SK-N-SH (cell line): ENCODE results near the gene PWP1. TPM values are rescaled to one million over a fixed set of nuclear protein-coding genes. Genes with fewer than 3 reads are reported as not detected.

ENCODE experiments used
- CTCF ChIA-PET: fragments of 300-600, 350-600 bp; formaldehyde crosslinking; extraction: SDS; loops from one replicate; lab custom pipeline; 2021; lab: Yijun Ruan, JAX
- POLR2A ChIA-PET: fragments of 350-600 bp; sonication (Branson Sonifier 250); formaldehyde crosslinking; extraction: SDS; loops from one replicate; lab custom pipeline; 2020; ENCODE audit warnings: antibody characterized with exemption, inconsistent platforms; lab: Yijun Ruan, JAX
- DNase-seq: peaks from one replicate; pipeline ENCODE4 v3.0.0; 2012
- H2AFZ ChIP-seq: fragments of 200-600 bp; sonication (generic); 2 replicates; pipeline ENCODE4 v1.8.1; 2016; ENCODE audit warnings: antibody characterized with exemption, mild to moderate bottlenecking, low read depth
- H3F3A ChIP-seq: fragments of 200-600 bp; sonication (generic); replicated peaks from 2 replicates; pipeline ENCODE3; 2016; ENCODE audit warnings: antibody characterized with exemption, mild to moderate bottlenecking; ENCODE audit not compliant: insufficient read depth
- H3K27ac ChIP-seq, 2 experiments: fragments of 200-500 bp in 1 of 2; fragments of 200-600 bp in 1 of 2; sonication (Bioruptor generic) in 1 of 2; sonication (generic), shearing (Covaris generic) in 1 of 2; 2 replicates each; pipeline versions ENCODE4 v1.5.1 to v1.6.1; 2014 to 2016; ENCODE audit warnings: low read depth in 2 of 2, inconsistent platforms in 1 of 2, low read length in 1 of 2, mild to moderate bottlenecking in 1 of 2, mixed read lengths in 1 of 2
- H3K27me3 ChIP-seq: fragments of 200-600 bp; sonication (generic), shearing (Covaris generic); 2 replicates; pipeline ENCODE4 v1.6.1; 2016; ENCODE audit warnings: mixed run types; ENCODE audit not compliant: insufficient read depth
- H3K36me3 ChIP-seq, 2 experiments: fragments of 200-500 bp in 1 of 2; fragments of 200-600 bp in 1 of 2; sonication (Bioruptor generic) in 1 of 2; sonication (generic) in 1 of 2; replicated peaks in 1 of 2; 2 replicates each; pipeline versions ENCODE3 to v1.5.1; 2014 to 2016; ENCODE audit warnings: low read length in 1 of 2, mild to moderate bottlenecking in 1 of 2; ENCODE audit not compliant: insufficient read depth in 2 of 2, control insufficient read depth in 1 of 2
- H3K4me1 ChIP-seq, 2 experiments: fragments of 200-500 bp in 1 of 2; fragments of 200-600 bp in 1 of 2; sonication (Bioruptor generic) in 1 of 2; sonication (generic), shearing (Covaris generic) in 1 of 2; 2 replicates each; pipeline versions ENCODE4 v1.5.1 to v1.6.1; 2014 to 2016; ENCODE audit warnings: low read depth in 1 of 2, low read length in 1 of 2, mixed run types in 1 of 2; ENCODE audit not compliant: insufficient read depth in 2 of 2, control insufficient read depth in 1 of 2
- H3K4me2 ChIP-seq: fragments of 200-600 bp; sonication (generic), shearing (Covaris generic); 2 replicates; pipeline ENCODE4 v1.6.1; 2017; ENCODE audit warnings: mixed run types
- H3K4me3 ChIP-seq, 2 experiments: fragments of 200-500 bp in 1 of 2; fragments of 200-600 bp in 1 of 2; sonication (Bioruptor generic) in 1 of 2; sonication (generic), shearing (Covaris generic) in 1 of 2; 2 replicates each; pipeline versions ENCODE4 v1.5.1 to v1.8.1; 2014 to 2016; ENCODE audit warnings: low read depth in 2 of 2, inconsistent platforms in 1 of 2, low read length in 1 of 2, mild to moderate bottlenecking in 1 of 2, mixed read lengths in 1 of 2, moderate library complexity in 1 of 2
- H3K79me2 ChIP-seq: fragments of 200-600 bp; sonication (generic); 2 replicates; pipeline ENCODE4 v1.8.1; 2017; ENCODE audit warnings: mild to moderate bottlenecking; ENCODE audit not compliant: insufficient read depth
- H3K9ac ChIP-seq: fragments of 200-600 bp; sonication (generic); 2 replicates; pipeline ENCODE4 v1.6.1; 2017; ENCODE audit warnings: mixed run types
- H3K9me2 ChIP-seq: fragments of 200-600 bp; sonication (generic); 2 replicates; pipeline ENCODE4 v1.6.1; 2017; ENCODE audit warnings: mixed run types
- H3K9me3 ChIP-seq: fragments of 200-600 bp; sonication (generic); 2 replicates; pipeline ENCODE4 v1.6.1; 2017; ENCODE audit warnings: mixed run types, mild to moderate bottlenecking, moderate library complexity
- H4K20me1 ChIP-seq: fragments of 200-600 bp; sonication (generic); 2 replicates; pipeline ENCODE4 v1.6.1; 2017; ENCODE audit warnings: mild to moderate bottlenecking, mixed run types; ENCODE audit not compliant: insufficient read depth
- CHD2 ChIP-seq: fragments of 150-350 bp; IDR thresholded peaks from 2 replicates; pipeline ENCODE4 v1.6.1; 2018; ENCODE audit warnings: low read length; ENCODE audit not compliant: partially characterized antibody
- EZH2phosphoT487 ChIP-seq: fragments of 200-600 bp; sonication (generic); IDR thresholded peaks from 2 replicates; pipeline ENCODE4 v1.6.1; 2017; ENCODE audit warnings: low read depth, mixed run types, mild to moderate bottlenecking, antibody characterized with exemption, moderate library complexity, borderline replicate concordance
- GATA2 ChIP-seq: sonication (generic); formaldehyde crosslinking; IDR thresholded peaks from 2 replicates; pipeline ENCODE4 v1.5.0; 2020; ENCODE audit warnings: mild to moderate bottlenecking, missing genetic modification reagents
- MXI1 ChIP-seq: IDR thresholded peaks from 2 replicates; pipeline ENCODE4 v1.6.1; 2012; ENCODE audit warnings: mild to moderate bottlenecking, low read depth, low read length, improper control_type of control experiment
- NRF1 ChIP-seq: IDR thresholded peaks from 2 replicates; pipeline ENCODE4 v1.6.1; 2012; ENCODE audit warnings: low read depth, mild to moderate bottlenecking, low read length
- POLR2AphosphoS5 ChIP-seq: IDR thresholded peaks from 2 replicates; pipeline ENCODE4 v1.6.1; 2012; ENCODE audit warnings: low read depth, low read length
- RCOR1 ChIP-seq: fragments of 150-350 bp; IDR thresholded peaks from 2 replicates; pipeline ENCODE4 v1.6.1; 2017; ENCODE audit warnings: antibody characterized with exemption, low read length
- RXRA ChIP-seq: IDR thresholded peaks from 2 replicates; pipeline ENCODE4 v1.4.0; 2012; ENCODE audit warnings: low read depth, mild to moderate bottlenecking, borderline replicate concordance
- SIN3A ChIP-seq: IDR thresholded peaks from 2 replicates; pipeline ENCODE4 v1.6.1; 2012; ENCODE audit warnings: low read depth, mild to moderate bottlenecking, low read length, moderate library complexity, borderline replicate concordance
- SMC3 ChIP-seq: IDR thresholded peaks from 2 replicates; pipeline ENCODE4 v1.6.1; 2012; ENCODE audit warnings: low read depth, low read length, improper control_type of control experiment
- TAF1 ChIP-seq: IDR thresholded peaks from 2 replicates; pipeline ENCODE4 v1.6.1; 2012; ENCODE audit warnings: low read depth, mild to moderate bottlenecking, low read length, moderate library complexity, borderline replicate concordance
- TEAD4 ChIP-seq: IDR thresholded peaks from 2 replicates; pipeline ENCODE4 v1.4.0; 2012; ENCODE audit warnings: mild to moderate bottlenecking, borderline replicate concordance; ENCODE audit not compliant: insufficient read depth
- YY1 ChIP-seq: IDR thresholded peaks from 2 replicates; pipeline ENCODE4 v1.4.0; 2012; ENCODE audit warnings: low read depth, mild to moderate bottlenecking
- WGBS: methylation state at CpG from one replicate; pipeline ENCODE4 v1.1.6; 2017; ENCODE audit warnings: low lambda C conversion rate; 5-methylcytosine and 5-hydroxymethylcytosine counted together
- polyA plus RNA-seq, 3 experiments: library from polyadenylated mRNA; depleted of rRNA; stranded (reverse); fragments of >200 nt; gene quantifications; 2 replicates each; pipeline ENCODE4 v1.2.3, GENCODE V29; 2012
- TF ChIP-seq, protein P1 (sequence below): IDR thresholded peaks from 2 replicates; pipeline ENCODE4 v1.4.0; 2012; ENCODE audit warnings: low read depth, borderline replicate concordance
- TF ChIP-seq, protein P2 (sequence below): fragments of 200-600 bp; sonication (generic); IDR thresholded peaks from 2 replicates; pipeline ENCODE4 v1.6.1; 2017; ENCODE audit warnings: antibody characterized with exemption, mild to moderate bottlenecking, moderate library complexity

The PWP1 gene
- polyA plus RNA-seq, 1 of the 3 experiments (the other 2 are of a cell fraction) = 129 TPM

GRCh38 chr12:107651571-107652449, 33.8 kb upstream of the PWP1 start:
- POLR2A ChIA-PET = no interaction called here
- TF ChIP-seq YY1 (no peak), NRF1 (no peak), MXI1 (no peak), SIN3A (no peak), EZH2phosphoT487 (no peak), CHD2 (no peak), SMC3 (no peak), POLR2AphosphoS5 (no peak)
- DNase-seq = no peak
- H3K4me2 ChIP-seq = no peak overlapping the region
- H3K9me2 ChIP-seq = no peaks in the 10 kb centered on the region
- H3K9ac ChIP-seq = no peak overlapping the region
- WGBS = 88% methylated on average over 10 of the region's 11 CpGs
- no peaks in the 10 kb centered on the region for H3K36me3 ChIP-seq
- no peak overlapping the region; a peak in 1 of 4 replicates for H3K27ac ChIP-seq
- peaks cover 0 to 33% of the 10 kb centered on the region in 2 experiments; a peak in 2 of 4 replicates for H3K4me1 ChIP-seq
- H3F3A ChIP-seq = no peaks in the 10 kb centered on the region
- no peaks in the 10 kb centered on the region for H3K27me3 ChIP-seq
- no peaks in the 10 kb centered on the region for H4K20me1 ChIP-seq
- H2AFZ ChIP-seq = no peak overlapping the region
- no peaks in the 10 kb centered on the region for H3K79me2 ChIP-seq
- CTCF ChIA-PET = interaction anchor here (0.9 kb wide), 1 partner anchor 22 kb away, joined by 4 read pairs; no protein-coding TSS in a partner anchor
- H3K4me3 ChIP-seq = no peak overlapping the region
- no peaks in the 10 kb centered on the region for H3K9me3 ChIP-seq

DNA sequence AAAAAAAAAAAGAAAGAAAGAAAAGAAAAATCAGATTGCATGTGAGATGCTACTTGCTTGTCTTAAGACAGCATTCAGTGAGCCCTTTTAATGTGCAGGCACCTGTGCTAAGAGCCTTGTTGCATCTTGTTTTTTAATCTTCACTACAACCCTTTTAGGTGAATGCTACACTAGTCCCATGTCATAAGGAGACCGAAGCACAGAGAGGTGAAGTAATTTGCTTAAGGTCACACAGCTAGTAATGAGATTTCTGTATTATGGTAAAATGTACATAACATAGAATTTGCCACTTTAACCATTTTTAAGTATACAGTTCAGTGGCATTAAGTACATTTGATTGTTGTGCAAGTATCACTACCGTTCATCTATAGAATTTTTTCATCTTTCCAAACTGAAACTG, 32.1 kb upstream of the PWP1 start:
- TF ChIP-seq, protein P1, sequence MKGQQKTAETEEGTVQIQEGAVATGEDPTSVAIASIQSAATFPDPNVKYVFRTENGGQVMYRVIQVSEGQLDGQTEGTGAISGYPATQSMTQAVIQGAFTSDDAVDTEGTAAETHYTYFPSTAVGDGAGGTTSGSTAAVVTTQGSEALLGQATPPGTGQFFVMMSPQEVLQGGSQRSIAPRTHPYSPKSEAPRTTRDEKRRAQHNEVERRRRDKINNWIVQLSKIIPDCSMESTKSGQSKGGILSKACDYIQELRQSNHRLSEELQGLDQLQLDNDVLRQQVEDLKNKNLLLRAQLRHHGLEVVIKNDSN = no peak
- TF ChIP-seq TEAD4 (no peak), GATA2 (CRISPR knock-in tag) (no peak), RCOR1 (no peak), RXRA (no peak), TAF1 (no peak)
- TF ChIP-seq, protein P2, sequence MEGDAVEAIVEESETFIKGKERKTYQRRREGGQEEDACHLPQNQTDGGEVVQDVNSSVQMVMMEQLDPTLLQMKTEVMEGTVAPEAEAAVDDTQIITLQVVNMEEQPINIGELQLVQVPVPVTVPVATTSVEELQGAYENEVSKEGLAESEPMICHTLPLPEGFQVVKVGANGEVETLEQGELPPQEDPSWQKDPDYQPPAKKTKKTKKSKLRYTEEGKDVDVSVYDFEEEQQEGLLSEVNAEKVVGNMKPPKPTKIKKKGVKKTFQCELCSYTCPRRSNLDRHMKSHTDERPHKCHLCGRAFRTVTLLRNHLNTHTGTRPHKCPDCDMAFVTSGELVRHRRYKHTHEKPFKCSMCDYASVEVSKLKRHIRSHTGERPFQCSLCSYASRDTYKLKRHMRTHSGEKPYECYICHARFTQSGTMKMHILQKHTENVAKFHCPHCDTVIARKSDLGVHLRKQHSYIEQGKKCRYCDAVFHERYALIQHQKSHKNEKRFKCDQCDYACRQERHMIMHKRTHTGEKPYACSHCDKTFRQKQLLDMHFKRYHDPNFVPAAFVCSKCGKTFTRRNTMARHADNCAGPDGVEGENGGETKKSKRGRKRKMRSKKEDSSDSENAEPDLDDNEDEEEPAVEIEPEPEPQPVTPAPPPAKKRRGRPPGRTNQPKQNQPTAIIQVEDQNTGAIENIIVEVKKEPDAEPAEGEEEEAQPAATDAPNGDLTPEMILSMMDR = no peak
- Histone ChIP-seq H3K4me3 (no peak overlapping the region), H2AFZ (no peak overlapping the region), H3K79me2 (no peaks in the 10 kb centered on the region), H4K20me1 (no peaks in the 10 kb centered on the region), H3K9me3 (no peaks in the 10 kb centered on the region), H3K4me2 (no peak overlapping the region), H3K27me3 (no peaks in the 10 kb centered on the region), H3K36me3 (no peaks in the 10 kb centered on the region), H3K4me1 (peaks cover 0 to 33% of the 10 kb centered on the region in 2 experiments; a peak in 2 of 4 replicates), H3F3A (no peaks in the 10 kb centered on the region), H3K9me2 (no peaks in the 10 kb centered on the region), H3K27ac (peak overlapping the region in 1 of 2 experiments; percentile 98; a peak in 1 of 4 replicates), H3K9ac (no peak overlapping the region)
- WGBS = 65% methylated on average over 2 of the region's 2 CpGs
- ChIA-PET CTCF (no interaction called here), POLR2A (no interaction called here)
- no peak for DNase-seq
